Activated T-cell treated with anti-CD3 and anti-CD28 coated beads, Interleukin-2, amount 50 U/mL, for 72 hours (primary cell): ENCODE results near the gene PCCA. TPM values are rescaled to one million over a fixed set of nuclear protein-coding genes. Genes with fewer than 3 reads are reported as not detected.
A peak's percentile ranks its signal among the peaks of the same experiment; 100 is the strongest.

Source experiments
- ATAC-seq, 2 donors: fragments of 150-1000 bp; cut with Tn5 transposase; replicated peaks in 1 of 2; 2 replicates each; pipeline ENCODE4 v1.10.0; 2021; ENCODE audit warnings: moderate library complexity in 2 of 2, mild to moderate bottlenecking in 1 of 2
- DNase-seq, 2 donors: peaks; one replicate each; pipeline ENCODE4 v3.0.0; 2021 to 2022; ENCODE audit warnings: mixed read lengths in 1 of 2
- H3K27ac Mint-ChIP-seq: one replicate; pipeline ENCODE4 v1.8.0; 2022; ENCODE audit warnings: mild to moderate bottlenecking, moderate library complexity, mixed read lengths
- H3K27me3 Mint-ChIP-seq: one replicate; pipeline ENCODE4 v1.8.0; 2022; ENCODE audit warnings: low read depth, mixed read lengths
- H3K36me3 Mint-ChIP-seq, 2 donors: one replicate each; pipeline ENCODE4 v1.8.0; 2022; ENCODE audit warnings: mixed read lengths in 2 of 2, mild to moderate bottlenecking in 1 of 2; ENCODE audit not compliant: insufficient read depth in 2 of 2
- H3K4me1 Mint-ChIP-seq: one replicate; pipeline ENCODE4 v1.8.0; 2022; ENCODE audit warnings: low read depth, mixed read lengths
- H3K4me3 Mint-ChIP-seq, 2 donors: one replicate each; pipeline ENCODE4 v1.8.0; 2022; ENCODE audit warnings: mild to moderate bottlenecking in 2 of 2, mixed read lengths in 2 of 2, moderate library complexity in 2 of 2
- H3K9me3 Mint-ChIP-seq, 2 donors: one replicate each; pipeline ENCODE4 v1.8.0; 2022; ENCODE audit warnings: mixed read lengths in 2 of 2
- total RNA-seq, 2 donors: library from RNA; stranded (reverse); gene quantifications; one replicate each; pipeline ENCODE4 v1.2.3, GENCODE V29; 2022

Gene PCCA
- total RNA-seq, 2 donors from 2014 or later, result 10.5 to 16.9 TPM

- no peak overlapping the region for H3K27ac Mint-ChIP-seq
- H3K27me3 Mint-ChIP-seq, result no peaks in the 10 kb centered on the region
- no peak overlapping the region for H3K4me3 Mint-ChIP-seq
- ATAC-seq, result no peak
- H3K4me1 Mint-ChIP-seq, result peaks cover 7% of the 10 kb centered on the region
- DNase-seq, result no peak
- H3K9me3 Mint-ChIP-seq, result peaks cover 0 to 1% of the 10 kb centered on the region in 2 donors
- no peaks in the 10 kb centered on the region for H3K36me3 Mint-ChIP-seq
These were observed 370.9 kb downstream of the PCCA start for GRCh38 chr13:100459747-100460146.

- ATAC-seq, result no peak
- H3K4me3 Mint-ChIP-seq, result no peak overlapping the region
- H3K27ac Mint-ChIP-seq, result no peak overlapping the region
- DNase-seq, result no peak
- H3K27me3 Mint-ChIP-seq, result no peaks in the 10 kb centered on the region
- H3K36me3 Mint-ChIP-seq, result no peaks in the 10 kb centered on the region
- peaks cover 2% of the 10 kb centered on the region for H3K4me1 Mint-ChIP-seq
- peaks cover 0 to 1% of the 10 kb centered on the region in 2 donors for H3K9me3 Mint-ChIP-seq
These were observed 371.4 kb downstream of the PCCA start for GRCh38 chr13:100460266-100460665.

GRCh38 chr13:100460791-100461190 is 371.9 kb downstream of the PCCA start:
- no peaks in the 10 kb centered on the region for H3K27me3 Mint-ChIP-seq
- no peak overlapping the region for H3K4me3 Mint-ChIP-seq
- H3K36me3 Mint-ChIP-seq, result no peaks in the 10 kb centered on the region
- no peak for ATAC-seq
- H3K27ac Mint-ChIP-seq, result no peak overlapping the region
- H3K4me1 Mint-ChIP-seq, result no peaks in the 10 kb centered on the region
- H3K9me3 Mint-ChIP-seq, result peaks cover 0 to 1% of the 10 kb centered on the region in 2 donors
- DNase-seq, result no peak

GRCh38 chr13:100461309-100462030 is 372.6 kb downstream of the PCCA start:
- Mint-ChIP-seq H3K4me3 (no peak overlapping the region), H3K4me1 (no peaks in the 10 kb centered on the region), H3K27me3 (no peaks in the 10 kb centered on the region), H3K27ac (no peak overlapping the region), H3K9me3 (no peaks in the 10 kb centered on the region), H3K36me3 (no peaks in the 10 kb centered on the region)
- no peak for DNase-seq
- ATAC-seq, result no peak

- Mint-ChIP-seq H3K4me3 (no peak overlapping the region), H3K27ac (no peak overlapping the region), H3K9me3 (no peaks in the 10 kb centered on the region), H3K36me3 (no peaks in the 10 kb centered on the region), H3K4me1 (no peaks in the 10 kb centered on the region), H3K27me3 (no peaks in the 10 kb centered on the region)
- no peak for DNase-seq
- no peak for ATAC-seq
These were observed 375.1 kb downstream of the PCCA start for GRCh38 chr13:100464006-100464405.

- Mint-ChIP-seq H3K36me3 (no peaks in the 10 kb centered on the region), H3K4me3 (no peak overlapping the region), H3K9me3 (no peaks in the 10 kb centered on the region), H3K4me1 (peaks cover 6% of the 10 kb centered on the region), H3K27me3 (no peaks in the 10 kb centered on the region), H3K27ac (no peak overlapping the region)
- DNase-seq, result no peak
- ATAC-seq, result no peak
These were observed 376.7 kb downstream of the PCCA start for GRCh38 chr13:100465558-100465957.

- Mint-ChIP-seq H3K4me1 (peaks cover 14% of the 10 kb centered on the region), H3K27ac (no peak overlapping the region), H3K9me3 (no peaks in the 10 kb centered on the region), H3K27me3 (no peaks in the 10 kb centered on the region), H3K4me3 (peak overlapping the region in 1 of 2 donors; percentile 15), H3K36me3 (no peaks in the 10 kb centered on the region)
- peak; percentile 36 to 53 for ATAC-seq
- no peak for DNase-seq
These were observed 382.1 kb downstream of the PCCA start for GRCh38 chr13:100470866-100471505.

GRCh38 chr13:100473087-100473486 is 384.2 kb downstream of the PCCA start:
- H3K36me3 Mint-ChIP-seq, result no peaks in the 10 kb centered on the region
- ATAC-seq, result no peak
- no peak overlapping the region for H3K27ac Mint-ChIP-seq

GRCh38 chr13:100473501-100474044 is 384.7 kb downstream of the PCCA start:
- Mint-ChIP-seq H3K9me3 (no peaks in the 10 kb centered on the region), H3K27me3 (no peaks in the 10 kb centered on the region), H3K4me1 (peaks cover 14% of the 10 kb centered on the region), H3K36me3 (no peaks in the 10 kb centered on the region), H3K4me3 (no peak overlapping the region), H3K27ac (no peak overlapping the region)
- DNase-seq (no peak), ATAC-seq (no peak)

More at GRCh38 chr13:100473087-100473486, 384.2 kb downstream of the PCCA start:
- Mint-ChIP-seq H3K4me1 (peaks cover 14% of the 10 kb centered on the region), H3K27me3 (no peaks in the 10 kb centered on the region), H3K9me3 (no peaks in the 10 kb centered on the region), H3K4me3 (no peak overlapping the region)
- no peak for DNase-seq

- DNase-seq (no peak), ATAC-seq (no peak)
- Mint-ChIP-seq H3K27me3 (no peaks in the 10 kb centered on the region), H3K4me3 (no peak overlapping the region), H3K9me3 (no peaks in the 10 kb centered on the region), H3K27ac (peak overlapping the region; percentile 16), H3K36me3 (no peaks in the 10 kb centered on the region), H3K4me1 (no peaks in the 10 kb centered on the region)
These were observed 388.1 kb downstream of the PCCA start for GRCh38 chr13:100476963-100477362.

GRCh38 chr13:100478107-100478809 is 389.4 kb downstream of the PCCA start:
- Mint-ChIP-seq H3K27ac (no peak overlapping the region), H3K36me3 (no peaks in the 10 kb centered on the region), H3K27me3 (no peaks in the 10 kb centered on the region), H3K4me1 (peaks cover 2% of the 10 kb centered on the region), H3K9me3 (no peaks in the 10 kb centered on the region), H3K4me3 (no peak overlapping the region)
- DNase-seq, result no peak
- no peak for ATAC-seq

GRCh38 chr13:100480676-100481075 is 391.8 kb downstream of the PCCA start:
- ATAC-seq, result no peak
- Mint-ChIP-seq H3K9me3 (no peaks in the 10 kb centered on the region), H3K4me1 (peaks cover 14% of the 10 kb centered on the region), H3K4me3 (no peak overlapping the region), H3K36me3 (no peaks in the 10 kb centered on the region), H3K27ac (no peak overlapping the region), H3K27me3 (no peaks in the 10 kb centered on the region)
- DNase-seq, result no peak

GRCh38 chr13:100483139-100483538 is 394.2 kb downstream of the PCCA start:
- Mint-ChIP-seq H3K4me1 (peaks cover 14% of the 10 kb centered on the region), H3K36me3 (no peaks in the 10 kb centered on the region), H3K27me3 (no peaks in the 10 kb centered on the region), H3K27ac (peak overlapping the region; percentile 31), H3K9me3 (no peaks in the 10 kb centered on the region), H3K4me3 (no peak overlapping the region)
- DNase-seq (no peak), ATAC-seq (no peak)
